RWPE2 (cell line): Measurements from ENCODE around the gene GET4.
"Not testable (repeated sequence)": the region's sequence is repeated elsewhere in the genome, so short reads cannot be mapped to it uniquely, and the experiment has no call there.

Source experiments
- ATAC-seq: fragments of 200-7000 bp; cut with Tn5 transposase; 3 replicates; pipeline ENCODE4 v1.9.1; 2021; ENCODE audit warnings: low read depth
- DNase-seq: peaks from one replicate; pipeline ENCODE4 v3.0.0-alpha.2; 2020; ENCODE audit warnings: low spot score
- H3K27ac ChIP-seq: fragments of 450-650 bp; 2 replicates; pipeline ENCODE4 v1.5.1; 2017; ENCODE audit warnings: mild to moderate bottlenecking; ENCODE audit not compliant: poor library complexity, severe bottlenecking
- H3K27me3 ChIP-seq: fragments of 250-450 bp; sonication (Bioruptor Pico); 2 replicates; pipeline ENCODE4 v1.5.1; 2021; ENCODE audit warnings: mild to moderate bottlenecking, moderate library complexity; ENCODE audit not compliant: insufficient read depth, poor library complexity, severe bottlenecking
- H3K36me3 ChIP-seq: fragments of 250-450 bp; sonication (Bioruptor Pico); 2 replicates; pipeline ENCODE4 v1.5.1; 2020; ENCODE audit warnings: low read depth, mild to moderate bottlenecking, moderate library complexity
- H3K4me1 ChIP-seq: fragments of 250-450 bp; sonication (Bioruptor Pico); 2 replicates; pipeline ENCODE4 v1.5.1; 2021; ENCODE audit warnings: mild to moderate bottlenecking, moderate library complexity; ENCODE audit not compliant: insufficient read depth, poor library complexity, severe bottlenecking
- H3K4me3 ChIP-seq: fragments of 250-450 bp; sonication (Bioruptor Pico); 2 replicates; pipeline ENCODE4 v1.5.1; 2021; ENCODE audit warnings: mild to moderate bottlenecking, moderate library complexity; ENCODE audit not compliant: severe bottlenecking
- H3K9me3 ChIP-seq: fragments of 250-450 bp; sonication (Bioruptor Pico); 2 replicates; pipeline ENCODE4 v1.5.1; 2021; ENCODE audit warnings: mild to moderate bottlenecking, moderate library complexity; ENCODE audit not compliant: severe bottlenecking
- CTCF ChIP-seq: fragments of 450-650 bp; IDR thresholded peaks from one replicate; pipeline ENCODE4 v1.5.1; 2017; ENCODE audit warnings: mild to moderate bottlenecking, moderate library complexity; ENCODE audit not compliant: poor library complexity, severe bottlenecking

Gene GET4

GRCh38 chr7:908159-908581, 31.8 kb downstream of the GET4 start:
- TF ChIP-seq CTCF = no peak
- no peaks in the 10 kb centered on the region for H3K4me1 ChIP-seq
- no peaks in the 10 kb centered on the region for H3K27me3 ChIP-seq
- H3K4me3 ChIP-seq = no peak overlapping the region
- DNase-seq (no peak), ATAC-seq (no peak)
- H3K27ac ChIP-seq = no peak overlapping the region
- H3K36me3 ChIP-seq = no peaks in the 10 kb centered on the region
- no peaks in the 10 kb centered on the region for H3K9me3 ChIP-seq

- ATAC-seq = peak; percentile 74
- not testable (repeated sequence) for DNase-seq, H3K4me3 ChIP-seq, H3K27me3 ChIP-seq, H3K9me3 ChIP-seq, H3K36me3 ChIP-seq, H3K27ac ChIP-seq, H3K4me1 ChIP-seq
- peak; percentile 85 for TF ChIP-seq CTCF
Observed at GRCh38 chr7:908591-909357, 32.4 kb downstream of the GET4 start.

GRCh38 chr7:909358-910329, 33.3 kb downstream of the GET4 start:
- Histone ChIP-seq H3K36me3 (no peaks in the 10 kb centered on the region), H3K27me3 (no peaks in the 10 kb centered on the region), H3K27ac (no peak overlapping the region), H3K4me1 (peaks cover 12% of the 10 kb centered on the region), H3K4me3 (peak overlapping the region; percentile 3), H3K9me3 (no peaks in the 10 kb centered on the region)
- TF ChIP-seq CTCF = peak; percentile 38
- ATAC-seq (peak; percentile 57), DNase-seq (no peak)

GRCh38 chr7:910441-910861, 34.1 kb downstream of the GET4 start:
- Histone ChIP-seq H3K27me3 (no peaks in the 10 kb centered on the region), H3K36me3 (no peaks in the 10 kb centered on the region), H3K4me1 (peaks cover 13% of the 10 kb centered on the region), H3K9me3 (no peaks in the 10 kb centered on the region), H3K4me3 (no peak overlapping the region), H3K27ac (no peak overlapping the region)
- ATAC-seq = no peak
- no peak for DNase-seq
- no peak for TF ChIP-seq CTCF
